Measurements from ENCODE around the gene DYNC1I2.
"Not testable (repeated sequence)": the region's sequence is repeated elsewhere in the genome, so short reads cannot be mapped to it uniquely, and the experiment has no call there.

Gene DYNC1I2

GRCh38 chr2:171728989-171729951 is 42.0 kb downstream of the DYNC1I2 start:
- FAIRE-seq (peak; percentile 36), DNase-seq (ENCODE audit: insufficient read length, low spot score) (no peak)
- TF ChIP-seq POLR2A (IDR thresholded peaks at IDR 0.05; ENCODE audit: low read depth, low read length) = no peak

DNA sequence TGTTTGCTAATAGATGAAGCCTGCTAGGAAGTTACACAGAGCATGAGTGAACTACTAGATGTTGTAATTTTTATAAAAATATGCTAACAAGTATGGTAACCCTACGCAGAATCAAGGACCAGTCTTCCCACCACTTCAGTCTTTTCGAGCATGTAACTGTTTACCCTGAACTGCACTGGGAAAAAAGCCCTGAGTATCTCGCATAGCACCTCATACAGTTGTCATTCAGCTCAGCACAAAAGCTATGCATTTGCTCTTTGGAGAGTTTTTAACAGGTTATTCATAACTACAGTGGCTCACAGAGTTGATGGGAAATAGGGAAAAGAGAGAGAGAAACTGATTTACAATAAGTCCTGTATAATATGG is 42.7 kb downstream of the DYNC1I2 start:
- DNase-seq (ENCODE audit: insufficient read length, low spot score) = no peak
- FAIRE-seq = no peak
- no peak for TF ChIP-seq POLR2A (IDR thresholded peaks at IDR 0.05; ENCODE audit: low read depth, low read length)

- no peak for FAIRE-seq
- DNase-seq (ENCODE audit: insufficient read length, low spot score) = no peak
- TF ChIP-seq POLR2A (IDR thresholded peaks at IDR 0.05; ENCODE audit: low read depth, low read length) = no peak
Measured at GRCh38 chr2:171735991-171736710, 48.9 kb downstream of the DYNC1I2 start.

DNA sequence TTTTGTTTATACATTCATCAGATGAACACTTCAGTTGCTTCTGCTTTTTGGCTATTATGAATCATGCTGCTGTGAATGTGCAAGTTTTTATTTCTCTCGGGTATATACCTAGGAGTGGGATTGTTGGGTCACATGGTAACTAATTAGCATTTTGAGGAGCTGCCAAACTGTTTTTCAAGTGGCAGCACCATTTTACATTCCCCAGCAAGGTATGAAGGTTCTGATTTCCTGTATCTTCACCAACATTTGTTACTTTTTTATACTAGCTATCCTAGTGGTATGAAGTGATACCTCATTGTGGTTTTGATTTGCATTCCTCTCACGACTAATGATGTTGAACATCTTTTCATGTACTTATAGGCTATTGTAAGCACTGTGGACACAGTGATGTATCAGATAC is 53.9 kb downstream of the DYNC1I2 start:
- TF ChIP-seq POLR2A (IDR thresholded peaks at IDR 0.05; ENCODE audit: low read depth, low read length) = no peak
- no peak for DNase-seq (ENCODE audit: insufficient read length, low spot score)
- FAIRE-seq = peak; percentile 30

- DNase-seq (ENCODE audit: insufficient read length, low spot score) = no peak
- no peak for TF ChIP-seq POLR2A (IDR thresholded peaks at IDR 0.05; ENCODE audit: low read depth, low read length)
- no peak for FAIRE-seq
Measured at GRCh38 chr2:171742760-171743159, 55.5 kb downstream of the DYNC1I2 start.

- no peak for DNase-seq (ENCODE audit: insufficient read length, low spot score)
- no peak for TF ChIP-seq POLR2A (IDR thresholded peaks at IDR 0.05; ENCODE audit: low read depth, low read length)
- no peak for FAIRE-seq
Measured at GRCh38 chr2:171745141-171745540, 57.9 kb downstream of the DYNC1I2 start.

GRCh38 chr2:171745806-171746205 is 58.5 kb downstream of the DYNC1I2 start:
- DNase-seq (ENCODE audit: insufficient read length, low spot score) = no peak
- FAIRE-seq = no peak
- TF ChIP-seq POLR2A (IDR thresholded peaks at IDR 0.05; ENCODE audit: low read depth, low read length) = no peak

- TF ChIP-seq POLR2A (IDR thresholded peaks at IDR 0.05; ENCODE audit: low read depth, low read length) = no peak
- FAIRE-seq = no peak
- no peak for DNase-seq (ENCODE audit: insufficient read length, low spot score)
Measured at GRCh38 chr2:171747371-171747770, 60.1 kb downstream of the DYNC1I2 start.

DNA sequence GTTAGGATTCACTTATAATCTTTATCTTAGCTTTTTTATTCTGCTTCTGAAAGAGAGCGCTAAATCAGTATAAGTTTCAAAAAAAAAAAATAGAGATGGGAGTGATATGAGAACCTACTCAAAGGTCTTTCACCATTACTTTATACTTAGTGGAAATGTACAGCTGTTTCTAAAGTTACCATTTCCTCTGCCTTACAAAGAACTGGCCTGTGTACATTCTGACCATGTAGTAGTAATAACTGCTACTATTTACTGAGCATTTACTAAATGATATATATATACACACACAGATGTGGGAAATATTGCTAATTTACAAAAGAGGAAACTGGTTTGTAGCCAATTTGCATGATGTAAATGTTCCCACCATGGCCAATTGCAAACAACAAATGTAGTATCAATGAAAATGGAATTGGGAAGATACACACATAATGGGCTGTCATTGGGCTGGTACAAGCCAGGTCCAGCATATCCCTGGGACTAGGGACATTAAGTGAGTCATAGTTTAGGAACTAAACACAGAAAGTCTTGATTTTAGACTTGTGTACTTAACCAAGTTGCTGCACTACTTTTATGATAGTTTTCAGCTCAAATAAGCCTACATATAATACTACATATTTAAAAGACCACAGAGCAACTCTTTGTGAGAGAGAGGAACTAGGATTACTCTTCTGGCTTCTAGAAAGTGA is 67.1 kb downstream of the DYNC1I2 start:
- DNase-seq (ENCODE audit: insufficient read length, low spot score) (no peak), FAIRE-seq (peak; percentile 61)
- TF ChIP-seq POLR2A (IDR thresholded peaks at IDR 0.05; ENCODE audit: low read depth, low read length) = no peak

DNA sequence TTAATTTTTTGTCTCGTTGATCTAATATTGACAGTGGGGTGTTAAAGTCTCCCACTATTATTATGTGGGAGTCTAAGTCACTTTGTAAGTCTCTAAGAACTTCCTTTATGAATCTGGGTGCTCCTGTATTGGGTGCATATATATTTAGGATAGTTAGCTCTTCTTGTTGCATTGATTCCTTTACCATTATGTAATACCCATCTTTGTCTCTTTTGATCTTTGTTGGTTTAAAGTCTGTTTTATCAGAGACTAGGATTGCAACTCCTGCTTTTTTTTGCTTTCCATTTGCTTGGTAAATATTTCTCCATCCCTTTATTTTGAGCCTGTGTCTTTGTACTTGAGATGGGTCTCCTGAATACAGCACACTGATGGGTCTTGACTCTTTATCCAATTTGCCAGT is 71.5 kb downstream of the DYNC1I2 start:
- DNase-seq (ENCODE audit: insufficient read length, low spot score); FAIRE-seq: not testable (repeated sequence)

DNA sequence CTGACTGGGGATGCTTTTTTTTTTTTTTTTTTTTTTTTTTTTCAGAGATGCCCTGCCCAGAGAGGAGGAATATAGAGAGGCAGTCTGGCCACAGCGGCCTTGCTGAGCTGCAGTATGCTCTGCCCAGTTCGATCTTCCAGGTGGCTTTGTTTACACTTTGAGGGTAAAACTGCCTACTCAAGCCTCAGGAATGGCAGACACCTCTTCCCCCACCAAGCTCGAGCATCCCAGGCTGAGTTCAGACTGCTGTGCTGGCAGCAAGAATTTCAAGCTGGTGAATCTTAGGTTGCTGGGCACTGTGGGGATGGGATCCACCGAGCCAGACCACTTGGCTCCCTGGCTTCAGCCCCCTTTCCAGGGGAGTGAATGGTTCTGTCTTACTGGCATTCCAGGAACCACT is 73.9 kb downstream of the DYNC1I2 start:
- not testable (repeated sequence) for DNase-seq (ENCODE audit: insufficient read length, low spot score); FAIRE-seq

GRCh38 chr2:171762879-171763573 is 75.8 kb downstream of the DYNC1I2 start:
- DNase-seq (ENCODE audit: insufficient read length, low spot score) (peak; percentile 21), FAIRE-seq (peak; percentile 62)
- no peak for TF ChIP-seq POLR2A (IDR thresholded peaks at IDR 0.05; ENCODE audit: low read depth, low read length)

- TF ChIP-seq POLR2A (IDR thresholded peaks at IDR 0.05; ENCODE audit: low read depth, low read length) = no peak
- no peak for FAIRE-seq
- no peak for DNase-seq (ENCODE audit: insufficient read length, low spot score)
Measured at GRCh38 chr2:171763602-171764001, 76.3 kb downstream of the DYNC1I2 start.

DNA sequence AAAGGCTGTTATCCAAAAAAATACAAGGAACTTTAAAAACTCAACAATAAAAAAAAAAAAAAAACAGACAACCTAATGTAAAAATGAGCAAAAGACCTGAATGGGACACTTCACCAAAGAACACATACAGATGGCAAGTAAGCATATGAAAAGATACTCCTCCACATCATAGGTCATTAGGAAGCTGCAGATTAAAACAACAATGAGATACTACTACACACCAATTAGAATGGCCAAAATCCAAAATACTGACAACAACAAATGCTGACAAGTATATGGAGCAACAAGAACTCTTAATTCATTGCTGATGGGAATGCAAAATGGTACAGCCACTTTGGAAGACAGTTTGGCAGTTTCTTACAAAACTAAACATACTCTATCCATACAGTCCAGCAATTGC is 84.2 kb downstream of the DYNC1I2 start:
- FAIRE-seq (no peak), DNase-seq (ENCODE audit: insufficient read length, low spot score) (no peak)
- no peak for TF ChIP-seq POLR2A (IDR thresholded peaks at IDR 0.05; ENCODE audit: low read depth, low read length)

All from H54 (cell line).